A375 (cell line): ENCODE data around the gene GALNT5. TPM values are rescaled to one million over a fixed set of nuclear protein-coding genes. Genes with fewer than 3 reads are reported as not detected.

ENCODE experiments used
- total RNA-seq: library from RNA; depleted of rRNA; stranded (reverse); fragments of >200 nt; shearing (Covaris generic); gene quantifications from 2 replicates; pipeline ENCODE4 v1.2.3, GENCODE V29; 2014; rRNA removed

The GALNT5 gene, protein sequence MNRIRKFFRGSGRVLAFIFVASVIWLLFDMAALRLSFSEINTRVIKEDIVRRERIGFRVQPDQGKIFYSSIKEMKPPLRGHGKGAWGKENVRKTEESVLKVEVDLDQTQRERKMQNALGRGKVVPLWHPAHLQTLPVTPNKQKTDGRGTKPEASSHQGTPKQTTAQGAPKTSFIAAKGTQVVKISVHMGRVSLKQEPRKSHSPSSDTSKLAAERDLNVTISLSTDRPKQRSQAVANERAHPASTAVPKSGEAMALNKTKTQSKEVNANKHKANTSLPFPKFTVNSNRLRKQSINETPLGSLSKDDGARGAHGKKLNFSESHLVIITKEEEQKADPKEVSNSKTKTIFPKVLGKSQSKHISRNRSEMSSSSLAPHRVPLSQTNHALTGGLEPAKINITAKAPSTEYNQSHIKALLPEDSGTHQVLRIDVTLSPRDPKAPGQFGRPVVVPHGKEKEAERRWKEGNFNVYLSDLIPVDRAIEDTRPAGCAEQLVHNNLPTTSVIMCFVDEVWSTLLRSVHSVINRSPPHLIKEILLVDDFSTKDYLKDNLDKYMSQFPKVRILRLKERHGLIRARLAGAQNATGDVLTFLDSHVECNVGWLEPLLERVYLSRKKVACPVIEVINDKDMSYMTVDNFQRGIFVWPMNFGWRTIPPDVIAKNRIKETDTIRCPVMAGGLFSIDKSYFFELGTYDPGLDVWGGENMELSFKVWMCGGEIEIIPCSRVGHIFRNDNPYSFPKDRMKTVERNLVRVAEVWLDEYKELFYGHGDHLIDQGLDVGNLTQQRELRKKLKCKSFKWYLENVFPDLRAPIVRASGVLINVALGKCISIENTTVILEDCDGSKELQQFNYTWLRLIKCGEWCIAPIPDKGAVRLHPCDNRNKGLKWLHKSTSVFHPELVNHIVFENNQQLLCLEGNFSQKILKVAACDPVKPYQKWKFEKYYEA
- 1.1 and 1.5 TPM in 2 replicates for total RNA-seq

DNA sequence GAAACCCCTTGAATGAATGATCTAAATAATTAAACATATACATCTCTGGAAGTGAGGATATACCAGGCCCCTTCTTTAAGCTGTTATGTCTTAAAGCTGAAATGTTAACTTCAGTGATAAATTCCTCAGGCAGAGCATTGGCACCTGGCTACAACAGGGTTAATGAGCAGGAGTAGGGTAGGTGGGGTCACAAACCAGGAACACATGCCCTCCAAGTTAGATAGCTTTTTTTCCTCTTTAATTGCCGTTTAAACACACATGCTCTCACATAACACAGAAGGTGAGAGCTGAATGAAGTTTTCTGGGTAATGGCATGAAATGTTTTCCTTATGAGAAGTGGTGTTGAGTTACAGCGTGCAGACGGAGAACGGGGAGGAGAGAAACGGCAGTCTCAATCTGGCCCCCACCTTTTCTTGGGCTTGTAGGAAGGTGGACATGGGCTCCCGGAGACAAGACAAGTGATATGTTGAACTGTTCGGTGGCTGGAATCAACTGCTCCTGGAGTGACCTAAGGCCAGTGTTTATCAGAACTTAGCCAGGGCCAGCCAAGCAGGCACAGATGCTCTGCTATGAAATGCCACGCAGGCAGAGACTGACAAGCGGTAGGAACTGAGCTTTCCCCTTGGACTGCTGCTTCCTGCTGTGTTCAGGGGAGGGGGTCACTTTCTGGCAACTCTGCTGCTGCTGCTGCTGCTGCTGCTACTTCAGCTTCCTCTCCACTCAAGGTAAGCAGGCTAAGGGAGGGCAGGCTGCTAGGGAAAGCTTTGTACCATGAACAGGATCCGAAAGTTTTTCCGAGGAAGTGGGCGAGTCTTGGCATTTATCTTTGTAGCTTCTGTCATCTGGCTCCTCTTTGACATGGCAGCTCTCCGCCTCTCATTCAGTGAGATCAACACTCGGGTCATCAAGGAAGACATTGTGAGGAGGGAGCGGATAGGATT lies at the start of gene GALNT5:
Gene GALNT5, plus strand, starts transcription at position 394 of the 941 bp plus-strand sequence. Its CDS starts 378 bp downstream, at position 772.

DNA sequence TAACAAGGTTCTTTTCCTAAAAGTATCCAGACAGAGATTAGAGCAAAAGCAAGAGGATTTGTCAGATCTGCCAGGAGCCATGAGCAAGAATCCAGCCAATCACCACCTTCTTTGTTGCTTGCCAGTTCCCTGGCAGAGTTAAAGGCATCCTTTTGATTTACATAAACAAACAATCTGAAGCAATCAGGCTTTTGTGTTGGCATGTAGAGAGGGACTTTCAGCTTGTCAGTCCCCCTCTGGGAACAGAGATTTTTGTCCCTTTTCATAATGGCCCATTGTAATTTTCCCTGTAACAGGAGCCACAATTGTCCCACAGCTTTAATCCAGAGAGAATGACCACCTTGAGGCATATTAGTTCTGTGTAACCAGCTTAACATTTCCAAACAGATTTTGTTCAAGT lies 68.3 kb downstream of the GALNT5 start, which contains the start of gene ERMN:
Gene ERMN, minus strand, starts transcription at position 39 of the 400 bp plus-strand sequence. CDS start 182 bp downstream, outside the sequence.

Other genes starting within 250 kb of the GALNT5 start
- not detected in 2 replicates for gene ERMN, start 68.1 kb downstream of the GALNT5 start, total RNA-seq
- gene CYTIP, start 186.4 kb downstream of the GALNT5 start, total RNA-seq: not detected in 2 replicates